OCI-LY7 (cell line): ENCODE data around the gene CERS1.

Source experiments
- EZH2phosphoT487 ChIP-seq: fragments of 200-600 bp; sonication (generic); IDR thresholded peaks from 2 replicates; pipeline ENCODE4 v1.6.1; 2018; ENCODE audit warnings: low read depth, borderline replicate concordance, mild to moderate bottlenecking, mixed run types, antibody characterized with exemption, low read length, moderate library complexity, mixed read lengths
- TF ChIP-seq, protein P1 (sequence below): fragments of 200-600 bp; sonication (generic); conservative IDR thresholded peaks from 2 replicates; pipeline ENCODE4 v1.5.1; 2014; ENCODE audit warnings: mild to moderate bottlenecking, antibody characterized with exemption, low read length, moderate library complexity, mixed read lengths

DNA sequence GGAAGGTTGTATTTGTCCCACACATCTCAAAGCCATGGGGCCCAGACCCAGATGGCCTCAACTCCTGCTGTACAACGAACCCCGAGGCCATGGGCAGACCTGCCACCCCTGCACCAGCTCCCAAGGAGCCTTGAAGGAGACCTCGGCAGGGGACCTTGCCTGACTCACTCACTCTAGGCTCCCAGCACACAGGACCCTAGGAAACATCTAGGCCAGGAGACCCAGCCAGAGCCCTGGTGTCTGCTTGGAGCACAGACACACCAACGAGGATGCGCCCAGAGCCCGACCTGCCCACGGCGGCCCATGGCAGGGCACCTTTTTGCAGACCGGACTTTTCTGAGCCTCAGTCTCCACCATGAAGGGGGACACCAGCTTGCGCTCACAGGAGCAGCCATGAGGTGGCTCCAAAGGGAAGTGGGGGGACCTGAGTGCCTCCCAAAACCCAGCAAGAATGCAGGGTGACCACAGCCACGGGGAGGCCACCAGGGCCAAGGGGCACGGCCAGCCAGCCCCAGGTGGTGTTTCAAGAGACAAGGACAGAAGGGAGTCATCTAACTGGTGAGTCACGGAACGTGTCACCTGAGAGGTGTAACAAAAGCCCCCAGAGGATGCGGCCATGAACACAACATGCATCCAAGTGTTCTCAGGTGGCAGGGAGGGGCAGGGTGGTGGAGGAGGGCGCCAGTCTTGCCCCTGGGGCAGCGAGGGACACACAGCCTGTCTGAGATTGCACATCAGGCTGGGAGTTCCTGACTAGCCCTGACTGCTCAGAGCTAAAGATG is 4.9 kb upstream of the CERS1 start:
- TF ChIP-seq, protein P1, sequence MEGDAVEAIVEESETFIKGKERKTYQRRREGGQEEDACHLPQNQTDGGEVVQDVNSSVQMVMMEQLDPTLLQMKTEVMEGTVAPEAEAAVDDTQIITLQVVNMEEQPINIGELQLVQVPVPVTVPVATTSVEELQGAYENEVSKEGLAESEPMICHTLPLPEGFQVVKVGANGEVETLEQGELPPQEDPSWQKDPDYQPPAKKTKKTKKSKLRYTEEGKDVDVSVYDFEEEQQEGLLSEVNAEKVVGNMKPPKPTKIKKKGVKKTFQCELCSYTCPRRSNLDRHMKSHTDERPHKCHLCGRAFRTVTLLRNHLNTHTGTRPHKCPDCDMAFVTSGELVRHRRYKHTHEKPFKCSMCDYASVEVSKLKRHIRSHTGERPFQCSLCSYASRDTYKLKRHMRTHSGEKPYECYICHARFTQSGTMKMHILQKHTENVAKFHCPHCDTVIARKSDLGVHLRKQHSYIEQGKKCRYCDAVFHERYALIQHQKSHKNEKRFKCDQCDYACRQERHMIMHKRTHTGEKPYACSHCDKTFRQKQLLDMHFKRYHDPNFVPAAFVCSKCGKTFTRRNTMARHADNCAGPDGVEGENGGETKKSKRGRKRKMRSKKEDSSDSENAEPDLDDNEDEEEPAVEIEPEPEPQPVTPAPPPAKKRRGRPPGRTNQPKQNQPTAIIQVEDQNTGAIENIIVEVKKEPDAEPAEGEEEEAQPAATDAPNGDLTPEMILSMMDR: no peak
- no peak for TF ChIP-seq EZH2phosphoT487
